ENCODE measurements around the gene COX6A2. TPM values are rescaled to one million over a fixed set of nuclear protein-coding genes. Genes with fewer than 3 reads are reported as not detected.
A peak's percentile ranks its signal among the peaks of the same experiment; 100 is the strongest.

COX6A2 gene
- polyA plus RNA-seq, 1 of the 3 experiments (the other 2 are of a cell fraction), result not detected

DNA sequence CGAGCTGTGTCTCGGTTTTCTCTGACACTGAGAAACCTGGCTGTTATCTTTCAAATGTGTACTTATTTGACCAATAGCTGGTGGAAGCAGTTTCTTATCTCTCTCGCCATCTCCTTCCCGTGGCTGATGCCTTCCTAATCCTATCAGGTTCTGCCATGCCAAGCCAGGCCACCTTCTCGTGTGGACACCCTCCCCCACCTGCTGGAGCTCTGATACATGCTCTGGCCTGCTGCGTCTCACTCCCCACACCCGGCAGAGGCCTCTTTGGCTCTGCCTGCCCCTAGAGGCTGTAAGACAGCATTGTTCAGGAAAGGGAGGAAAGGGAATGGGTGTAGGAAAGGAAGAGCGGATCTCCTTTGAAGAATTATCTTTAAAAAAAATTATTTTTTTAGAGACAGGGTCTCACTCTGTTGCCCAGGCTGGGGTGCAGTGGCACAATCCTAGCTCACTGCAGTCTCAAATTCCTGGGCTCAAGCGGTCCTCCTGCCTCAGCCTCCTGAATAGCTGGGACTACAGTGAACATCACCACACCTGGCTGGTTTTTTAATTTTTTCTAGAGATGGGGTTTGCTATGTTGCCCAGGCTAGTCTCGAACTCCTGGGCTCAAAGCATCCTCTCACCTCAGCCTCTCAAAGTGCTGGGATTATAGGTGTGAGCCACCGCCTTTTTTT lies 23.7 kb upstream of the COX6A2 start (continued):
- TF ChIP-seq, protein P1, sequence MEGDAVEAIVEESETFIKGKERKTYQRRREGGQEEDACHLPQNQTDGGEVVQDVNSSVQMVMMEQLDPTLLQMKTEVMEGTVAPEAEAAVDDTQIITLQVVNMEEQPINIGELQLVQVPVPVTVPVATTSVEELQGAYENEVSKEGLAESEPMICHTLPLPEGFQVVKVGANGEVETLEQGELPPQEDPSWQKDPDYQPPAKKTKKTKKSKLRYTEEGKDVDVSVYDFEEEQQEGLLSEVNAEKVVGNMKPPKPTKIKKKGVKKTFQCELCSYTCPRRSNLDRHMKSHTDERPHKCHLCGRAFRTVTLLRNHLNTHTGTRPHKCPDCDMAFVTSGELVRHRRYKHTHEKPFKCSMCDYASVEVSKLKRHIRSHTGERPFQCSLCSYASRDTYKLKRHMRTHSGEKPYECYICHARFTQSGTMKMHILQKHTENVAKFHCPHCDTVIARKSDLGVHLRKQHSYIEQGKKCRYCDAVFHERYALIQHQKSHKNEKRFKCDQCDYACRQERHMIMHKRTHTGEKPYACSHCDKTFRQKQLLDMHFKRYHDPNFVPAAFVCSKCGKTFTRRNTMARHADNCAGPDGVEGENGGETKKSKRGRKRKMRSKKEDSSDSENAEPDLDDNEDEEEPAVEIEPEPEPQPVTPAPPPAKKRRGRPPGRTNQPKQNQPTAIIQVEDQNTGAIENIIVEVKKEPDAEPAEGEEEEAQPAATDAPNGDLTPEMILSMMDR (IDR thresholded peaks at IDR 0.05), result peak; percentile 66
- TF ChIP-seq NRF1 (IDR thresholded peaks at IDR 0.05; ENCODE audit: low read depth, low read length), result no peak
- no peak for TF ChIP-seq FOXM1 (IDR thresholded peaks at IDR 0.05; ENCODE audit: low read depth)
- no peak for TF ChIP-seq NFIC (IDR thresholded peaks at IDR 0.05; ENCODE audit: borderline replicate concordance)
- TF ChIP-seq FOSL2 (IDR thresholded peaks at IDR 0.05; ENCODE audit: borderline replicate concordance, low read depth), result no peak
- TF ChIP-seq SIN3A (IDR thresholded peaks at IDR 0.05; ENCODE audit: borderline replicate concordance, low read depth, low read length), result 0 out of 2 replicates have a peak, but pooled peaks have one; percentile 25
- no peak for TF ChIP-seq RFX5 (IDR thresholded peaks at IDR 0.05; ENCODE audit: low read length)
- TF ChIP-seq RAD21 (IDR thresholded peaks at IDR 0.05; ENCODE audit: low read length), result peak; percentile 56
- TF ChIP-seq YY1 (IDR thresholded peaks at IDR 0.05; ENCODE audit: low read depth), result no peak
- TF ChIP-seq EZH2phosphoT487 (IDR thresholded peaks at IDR 0.05; ENCODE audit: borderline replicate concordance, low read depth), result no peak
- no peak for TF ChIP-seq ELF1 (IDR thresholded peaks at IDR 0.05)
- TF ChIP-seq MEF2A (IDR thresholded peaks at IDR 0.05; ENCODE audit: borderline replicate concordance, low read depth), result no peak
- TF ChIP-seq, protein P2, sequence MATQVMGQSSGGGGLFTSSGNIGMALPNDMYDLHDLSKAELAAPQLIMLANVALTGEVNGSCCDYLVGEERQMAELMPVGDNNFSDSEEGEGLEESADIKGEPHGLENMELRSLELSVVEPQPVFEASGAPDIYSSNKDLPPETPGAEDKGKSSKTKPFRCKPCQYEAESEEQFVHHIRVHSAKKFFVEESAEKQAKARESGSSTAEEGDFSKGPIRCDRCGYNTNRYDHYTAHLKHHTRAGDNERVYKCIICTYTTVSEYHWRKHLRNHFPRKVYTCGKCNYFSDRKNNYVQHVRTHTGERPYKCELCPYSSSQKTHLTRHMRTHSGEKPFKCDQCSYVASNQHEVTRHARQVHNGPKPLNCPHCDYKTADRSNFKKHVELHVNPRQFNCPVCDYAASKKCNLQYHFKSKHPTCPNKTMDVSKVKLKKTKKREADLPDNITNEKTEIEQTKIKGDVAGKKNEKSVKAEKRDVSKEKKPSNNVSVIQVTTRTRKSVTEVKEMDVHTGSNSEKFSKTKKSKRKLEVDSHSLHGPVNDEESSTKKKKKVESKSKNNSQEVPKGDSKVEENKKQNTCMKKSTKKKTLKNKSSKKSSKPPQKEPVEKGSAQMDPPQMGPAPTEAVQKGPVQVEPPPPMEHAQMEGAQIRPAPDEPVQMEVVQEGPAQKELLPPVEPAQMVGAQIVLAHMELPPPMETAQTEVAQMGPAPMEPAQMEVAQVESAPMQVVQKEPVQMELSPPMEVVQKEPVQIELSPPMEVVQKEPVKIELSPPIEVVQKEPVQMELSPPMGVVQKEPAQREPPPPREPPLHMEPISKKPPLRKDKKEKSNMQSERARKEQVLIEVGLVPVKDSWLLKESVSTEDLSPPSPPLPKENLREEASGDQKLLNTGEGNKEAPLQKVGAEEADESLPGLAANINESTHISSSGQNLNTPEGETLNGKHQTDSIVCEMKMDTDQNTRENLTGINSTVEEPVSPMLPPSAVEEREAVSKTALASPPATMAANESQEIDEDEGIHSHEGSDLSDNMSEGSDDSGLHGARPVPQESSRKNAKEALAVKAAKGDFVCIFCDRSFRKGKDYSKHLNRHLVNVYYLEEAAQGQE (IDR thresholded peaks at IDR 0.05; ENCODE audit: low read depth, low read length), result no peak
- 0 out of 2 replicates have a peak, but pooled peaks have one; percentile 29 for TF ChIP-seq RCOR1 (IDR thresholded peaks at IDR 0.05; ENCODE audit: low read length)
- peak; percentile 57; the same call in 1 of the 2 replicates for TF ChIP-seq MXI1 (IDR thresholded peaks at IDR 0.05; ENCODE audit: low read depth, low read length)
- TF ChIP-seq, protein P3, sequence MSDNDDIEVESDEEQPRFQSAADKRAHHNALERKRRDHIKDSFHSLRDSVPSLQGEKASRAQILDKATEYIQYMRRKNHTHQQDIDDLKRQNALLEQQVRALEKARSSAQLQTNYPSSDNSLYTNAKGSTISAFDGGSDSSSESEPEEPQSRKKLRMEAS (IDR thresholded peaks at IDR 0.05; ENCODE audit: low read depth), result peak; percentile 66; the same call in 1 of the 2 replicates
- TF ChIP-seq, protein P4, sequence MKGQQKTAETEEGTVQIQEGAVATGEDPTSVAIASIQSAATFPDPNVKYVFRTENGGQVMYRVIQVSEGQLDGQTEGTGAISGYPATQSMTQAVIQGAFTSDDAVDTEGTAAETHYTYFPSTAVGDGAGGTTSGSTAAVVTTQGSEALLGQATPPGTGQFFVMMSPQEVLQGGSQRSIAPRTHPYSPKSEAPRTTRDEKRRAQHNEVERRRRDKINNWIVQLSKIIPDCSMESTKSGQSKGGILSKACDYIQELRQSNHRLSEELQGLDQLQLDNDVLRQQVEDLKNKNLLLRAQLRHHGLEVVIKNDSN (IDR thresholded peaks at IDR 0.05; ENCODE audit: borderline replicate concordance, low read depth), result no peak
- TF ChIP-seq GABPA (IDR thresholded peaks at IDR 0.05; ENCODE audit: low read depth), result no peak
- no peak for TF ChIP-seq EP300 (IDR thresholded peaks at IDR 0.05; ENCODE audit: borderline replicate concordance in 1 of 2, low read depth in 1 of 2, low read length in 1 of 2)
- no peak for TF ChIP-seq POLR2AphosphoS5 (IDR thresholded peaks at IDR 0.05; ENCODE audit: low read depth, low read length)
- no peak for TF ChIP-seq TEAD4 (IDR thresholded peaks at IDR 0.05; ENCODE audit: borderline replicate concordance, insufficient read depth)
- TF ChIP-seq, protein P5, sequence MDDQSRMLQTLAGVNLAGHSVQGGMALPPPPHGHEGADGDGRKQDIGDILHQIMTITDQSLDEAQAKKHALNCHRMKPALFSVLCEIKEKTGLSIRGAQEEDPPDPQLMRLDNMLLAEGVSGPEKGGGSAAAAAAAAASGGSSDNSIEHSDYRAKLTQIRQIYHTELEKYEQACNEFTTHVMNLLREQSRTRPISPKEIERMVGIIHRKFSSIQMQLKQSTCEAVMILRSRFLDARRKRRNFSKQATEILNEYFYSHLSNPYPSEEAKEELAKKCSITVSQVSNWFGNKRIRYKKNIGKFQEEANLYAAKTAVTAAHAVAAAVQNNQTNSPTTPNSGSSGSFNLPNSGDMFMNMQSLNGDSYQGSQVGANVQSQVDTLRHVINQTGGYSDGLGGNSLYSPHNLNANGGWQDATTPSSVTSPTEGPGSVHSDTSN (IDR thresholded peaks at IDR 0.05), result no peak
- peak; percentile 69 for TF ChIP-seq GATA2 (CRISPR knock-in tag; IDR thresholded peaks at IDR 0.05)
